OCI-LY1 (cell line): ENCODE data around the gene TMIE.

Experiments used
- H2AFZ ChIP-seq: fragments of 200-600 bp; sonication (generic), shearing (Covaris generic); 2 replicates; pipeline ENCODE4 v1.6.0; 2014; ENCODE audit warnings: antibody characterized with exemption, mild to moderate bottlenecking, low read length
- H3F3A ChIP-seq: fragments of 200-600 bp; sonication (generic), shearing (Covaris generic); 2 replicates; pipeline ENCODE4 v1.6.0; 2014; ENCODE audit warnings: mild to moderate bottlenecking, antibody characterized with exemption, low read length, moderate library complexity; ENCODE audit not compliant: insufficient read depth
- H3K27ac ChIP-seq: fragments of 200-600 bp; sonication (generic); 2 replicates; pipeline ENCODE4 v1.5.1; 2014; ENCODE audit warnings: low read length, mixed run types, mild to moderate bottlenecking, low read depth; ENCODE audit not compliant: poor library complexity, severe bottlenecking
- H3K27me3 ChIP-seq: fragments of 200-600 bp; sonication (generic); 2 replicates; pipeline ENCODE4 v1.6.0; 2014; ENCODE audit warnings: antibody characterized with exemption, mild to moderate bottlenecking, low read length, moderate library complexity; ENCODE audit not compliant: insufficient read depth
- H3K36me3 ChIP-seq: fragments of 200-600 bp; sonication (generic); 2 replicates; pipeline ENCODE4 v1.6.1; 2014; ENCODE audit warnings: mild to moderate bottlenecking, antibody characterized with exemption, low read length, moderate library complexity, mixed read lengths; ENCODE audit not compliant: insufficient read depth
- H3K4me1 ChIP-seq: fragments of 200-600 bp; sonication (generic); 2 replicates; pipeline ENCODE4 v1.5.1; 2014; ENCODE audit warnings: mild to moderate bottlenecking, low read length, moderate library complexity; ENCODE audit not compliant: insufficient read depth, severe bottlenecking
- H3K4me2 ChIP-seq: fragments of 200-600 bp; sonication (generic), shearing (Covaris generic); 2 replicates; pipeline ENCODE4 v1.6.1; 2014; ENCODE audit warnings: low read length
- H3K4me3 ChIP-seq: fragments of 200-600 bp; sonication (generic); 2 replicates; pipeline ENCODE4 v1.5.1; 2014; ENCODE audit warnings: low read length, low read depth, mild to moderate bottlenecking, mixed read lengths; ENCODE audit not compliant: poor library complexity, severe bottlenecking
- H3K79me2 ChIP-seq: fragments of 200-600 bp; shearing (Covaris generic); 2 replicates; pipeline ENCODE4 v1.6.1; 2016; ENCODE audit warnings: mixed run types, low read length, mixed read lengths; ENCODE audit not compliant: insufficient read depth
- H3K9ac ChIP-seq: fragments of 200-600 bp; sonication (generic), shearing (Covaris generic); 2 replicates; pipeline ENCODE4 v1.6.1; 2014; ENCODE audit warnings: mild to moderate bottlenecking, low read length, mixed read lengths
- H3K9me2 ChIP-seq: fragments of 200-600 bp; sonication (generic), shearing (Covaris generic); 2 replicates; pipeline ENCODE4 v1.6.1; 2014; ENCODE audit warnings: low read depth, mild to moderate bottlenecking, low read length, mixed read lengths
- H3K9me3 ChIP-seq: fragments of 200-600 bp; shearing (Covaris generic); 2 replicates; pipeline ENCODE4 v1.6.1; 2014; ENCODE audit warnings: low read length, mixed read lengths
- H4K20me1 ChIP-seq: fragments of 200-600 bp; sonication (generic), shearing (Covaris generic); 2 replicates; pipeline ENCODE4 v1.6.0; 2016; ENCODE audit warnings: mild to moderate bottlenecking, low read length; ENCODE audit not compliant: insufficient read depth
- EZH2 ChIP-seq: fragments of 200-600 bp; sonication (generic), shearing (Covaris generic); IDR thresholded peaks from 2 replicates; pipeline ENCODE4 v1.8.0; 2017; ENCODE audit warnings: borderline replicate concordance, mixed run types, mild to moderate bottlenecking, antibody characterized with exemption, low read length, moderate library complexity, mixed read lengths
- TF ChIP-seq, protein P1 (sequence below): fragments of 200-600 bp; sonication (generic), shearing (Covaris generic); IDR thresholded peaks from 2 replicates; pipeline ENCODE4 v1.5.1; 2017; ENCODE audit warnings: mild to moderate bottlenecking, antibody characterized with exemption, low read length, moderate library complexity, mixed read lengths

Gene TMIE

GRCh38 chr3:46705022-46705530 is 3.9 kb downstream of the TMIE start:
- H4K20me1 ChIP-seq = no peaks in the 10 kb centered on the region
- H3K4me3 ChIP-seq = no peak overlapping the region
- TF ChIP-seq, protein P1, sequence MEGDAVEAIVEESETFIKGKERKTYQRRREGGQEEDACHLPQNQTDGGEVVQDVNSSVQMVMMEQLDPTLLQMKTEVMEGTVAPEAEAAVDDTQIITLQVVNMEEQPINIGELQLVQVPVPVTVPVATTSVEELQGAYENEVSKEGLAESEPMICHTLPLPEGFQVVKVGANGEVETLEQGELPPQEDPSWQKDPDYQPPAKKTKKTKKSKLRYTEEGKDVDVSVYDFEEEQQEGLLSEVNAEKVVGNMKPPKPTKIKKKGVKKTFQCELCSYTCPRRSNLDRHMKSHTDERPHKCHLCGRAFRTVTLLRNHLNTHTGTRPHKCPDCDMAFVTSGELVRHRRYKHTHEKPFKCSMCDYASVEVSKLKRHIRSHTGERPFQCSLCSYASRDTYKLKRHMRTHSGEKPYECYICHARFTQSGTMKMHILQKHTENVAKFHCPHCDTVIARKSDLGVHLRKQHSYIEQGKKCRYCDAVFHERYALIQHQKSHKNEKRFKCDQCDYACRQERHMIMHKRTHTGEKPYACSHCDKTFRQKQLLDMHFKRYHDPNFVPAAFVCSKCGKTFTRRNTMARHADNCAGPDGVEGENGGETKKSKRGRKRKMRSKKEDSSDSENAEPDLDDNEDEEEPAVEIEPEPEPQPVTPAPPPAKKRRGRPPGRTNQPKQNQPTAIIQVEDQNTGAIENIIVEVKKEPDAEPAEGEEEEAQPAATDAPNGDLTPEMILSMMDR = peak; percentile 95
- no peak for TF ChIP-seq EZH2
- H3K27ac ChIP-seq = no peak overlapping the region
- H3K9ac ChIP-seq = no peak overlapping the region
- H3K79me2 ChIP-seq = no peaks in the 10 kb centered on the region
- no peaks in the 10 kb centered on the region for H3F3A ChIP-seq
- H3K27me3 ChIP-seq = no peaks in the 10 kb centered on the region
- no peak overlapping the region for H3K4me2 ChIP-seq
- no peak overlapping the region for H2AFZ ChIP-seq
- no peaks in the 10 kb centered on the region for H3K9me3 ChIP-seq
- H3K4me1 ChIP-seq = no peaks in the 10 kb centered on the region
- H3K9me2 ChIP-seq = no peaks in the 10 kb centered on the region
- no peaks in the 10 kb centered on the region for H3K36me3 ChIP-seq

- Histone ChIP-seq H3K9me3 (no peaks in the 10 kb centered on the region), H3K4me2 (no peak overlapping the region), H3K27ac (no peak overlapping the region), H3K4me1 (no peaks in the 10 kb centered on the region), H3K36me3 (no peaks in the 10 kb centered on the region), H2AFZ (no peak overlapping the region), H3K4me3 (no peak overlapping the region), H3K9me2 (no peaks in the 10 kb centered on the region), H4K20me1 (no peaks in the 10 kb centered on the region), H3K79me2 (no peaks in the 10 kb centered on the region), H3K9ac (no peak overlapping the region), H3F3A (no peaks in the 10 kb centered on the region), H3K27me3 (no peaks in the 10 kb centered on the region)
- TF ChIP-seq, protein P1 = no peak
- no peak for TF ChIP-seq EZH2
These were observed 4.8 kb downstream of the TMIE start for GRCh38 chr3:46705751-46706552.

- Histone ChIP-seq H3K27me3 (no peaks in the 10 kb centered on the region), H3K9me3 (no peaks in the 10 kb centered on the region), H3F3A (no peaks in the 10 kb centered on the region), H3K9ac (no peak overlapping the region), H3K9me2 (no peaks in the 10 kb centered on the region), H3K79me2 (no peaks in the 10 kb centered on the region), H3K4me3 (no peak overlapping the region), H3K4me1 (no peaks in the 10 kb centered on the region), H3K36me3 (no peaks in the 10 kb centered on the region), H3K4me2 (no peak overlapping the region), H4K20me1 (no peaks in the 10 kb centered on the region), H3K27ac (no peak overlapping the region), H2AFZ (no peak overlapping the region)
- TF ChIP-seq, protein P1 = no peak
- no peak for TF ChIP-seq EZH2
These were observed 5.8 kb downstream of the TMIE start for GRCh38 chr3:46706771-46707582.
